HepG2 (cell line): ENCODE results near the gene SEPHS2. TPM values are rescaled to one million over a fixed set of nuclear protein-coding genes. Genes with fewer than 3 reads are reported as not detected.

Experiments
- ATF7 ChIP-seq, 2 experiments: fragments of 450-650 bp in 1 of 2; sonication (generic) in 1 of 2; formaldehyde crosslinking in 1 of 2; IDR thresholded peaks; 2 replicates each; pipeline versions ENCODE4 v1.4.0 to v1.6.1; 2016 to 2020; ENCODE audit warnings: antibody characterized with exemption in 1 of 2, mild to moderate bottlenecking in 1 of 2, missing genetic modification reagents in 1 of 2
- DMTF1 ChIP-seq: sonication (generic); formaldehyde crosslinking; IDR thresholded peaks from 2 replicates; pipeline ENCODE4 v1.4.0; 2020; ENCODE audit warnings: mild to moderate bottlenecking, missing genetic modification reagents
- DPF2 ChIP-seq: sonication (generic); formaldehyde crosslinking; IDR thresholded peaks from 2 replicates; pipeline ENCODE4 v1.4.0; 2020; ENCODE audit warnings: mild to moderate bottlenecking, low read depth, missing genetic modification reagents, borderline replicate concordance
- FOXO1 ChIP-seq: sonication (generic); formaldehyde crosslinking; IDR thresholded peaks from 2 replicates; pipeline ENCODE4 v1.4.0; 2020; ENCODE audit warnings: missing genetic modification reagents
- GFI1 ChIP-seq: sonication (generic); formaldehyde crosslinking; IDR thresholded peaks from 2 replicates; pipeline ENCODE4 v1.5.0; 2020; ENCODE audit warnings: missing genetic modification reagents, mild to moderate bottlenecking, borderline replicate concordance
- GMEB2 ChIP-seq: IDR thresholded peaks from 2 replicates; pipeline ENCODE4 v1.6.1; 2016; ENCODE audit warnings: missing biosample characterization, missing genetic modification reagents, low read depth
- HNF4A ChIP-seq: sonication (generic); formaldehyde crosslinking; IDR thresholded peaks from 2 replicates; pipeline ENCODE4 v1.4.0; 2020; ENCODE audit warnings: missing genetic modification reagents
- HNRNPLL ChIP-seq: fragments of 200-400 bp; formaldehyde crosslinking; IDR thresholded peaks from 2 replicates; pipeline ENCODE4 v1.6.1; 2017; ENCODE audit warnings: mild to moderate bottlenecking, low read depth, low read length; ENCODE audit not compliant: poor library complexity, severe bottlenecking
- KAT7 ChIP-seq: IDR thresholded peaks from 2 replicates; pipeline ENCODE4 v1.6.1; 2018; ENCODE audit warnings: borderline replicate concordance, missing compliant biosample characterization
- MAFG ChIP-seq: sonication (generic); formaldehyde crosslinking; IDR thresholded peaks from 2 replicates; pipeline ENCODE4 v1.5.1; 2020; ENCODE audit warnings: mild to moderate bottlenecking, missing genetic modification reagents
- MED13 ChIP-seq: sonication (generic); formaldehyde crosslinking; IDR thresholded peaks from 2 replicates; pipeline ENCODE4 v1.5.0; 2020; ENCODE audit warnings: missing genetic modification reagents
- MLX ChIP-seq: IDR thresholded peaks from 2 replicates; pipeline ENCODE4 v1.6.1; 2016
- NFATC3 ChIP-seq: sonication (generic); formaldehyde crosslinking; IDR thresholded peaks from 2 replicates; pipeline ENCODE4 v1.5.1; 2020; ENCODE audit warnings: mild to moderate bottlenecking, missing genetic modification reagents
- NONO ChIP-seq, 2 experiments: fragments of 450-650 bp in 1 of 2; sonication (generic) in 1 of 2; formaldehyde crosslinking in 1 of 2; IDR thresholded peaks in 1 of 2; conservative IDR thresholded peaks in 1 of 2; 2 replicates each; pipeline versions ENCODE4 v1.6.1 to v1.8.0; 2017 to 2022; ENCODE audit warnings: mild to moderate bottlenecking in 1 of 2, missing genetic modification reagents in 1 of 2, moderate library complexity in 1 of 2
- NR2F1 ChIP-seq, 2 experiments: fragments of 450-650 bp in 1 of 2; formaldehyde crosslinking in 1 of 2; IDR thresholded peaks; 2 replicates each; pipeline versions ENCODE4 v1.5.0 to v1.6.1; 2016 to 2020; ENCODE audit warnings: mild to moderate bottlenecking in 1 of 2, missing compliant biosample characterization in 1 of 2, missing genetic modification reagents in 1 of 2, moderate library complexity in 1 of 2
- PAX8 ChIP-seq: sonication (generic); formaldehyde crosslinking; IDR thresholded peaks from 2 replicates; pipeline ENCODE4 v1.8.0; 2022; ENCODE audit warnings: mild to moderate bottlenecking, missing genetic modification reagents, borderline replicate concordance
- SOX13 ChIP-seq, 3 experiments: fragments of 450-650 bp in 1 of 3; sonication (generic) in 1 of 3; formaldehyde crosslinking in 1 of 3; IDR thresholded peaks in 2 of 3; conservative IDR thresholded peaks in 1 of 3; 2 replicates each; pipeline versions ENCODE4 v1.5.0 to v1.6.1; 2016 to 2020; ENCODE audit warnings: antibody characterized with exemption in 1 of 3, mild to moderate bottlenecking in 1 of 3, missing compliant biosample characterization in 1 of 3, missing genetic modification reagents in 1 of 3, moderate library complexity in 1 of 3
- SRF ChIP-seq: IDR thresholded peaks from 2 replicates; pipeline ENCODE4 v1.6.1; 2011; ENCODE audit warnings: mild to moderate bottlenecking, low read depth, low read length, moderate library complexity
- TBX2 ChIP-seq: sonication (generic); formaldehyde crosslinking; IDR thresholded peaks from 2 replicates; pipeline ENCODE4 v1.5.0; 2020; ENCODE audit warnings: missing genetic modification reagents, mild to moderate bottlenecking, borderline replicate concordance
- TMF1 ChIP-seq: sonication (generic); formaldehyde crosslinking; IDR thresholded peaks from 2 replicates; pipeline ENCODE4 v1.8.1; 2022; ENCODE audit warnings: low read depth, missing genetic modification reagents
- ZBTB7B ChIP-seq: sonication (generic); formaldehyde crosslinking; IDR thresholded peaks from 2 replicates; pipeline ENCODE4 v1.4.0; 2020; ENCODE audit warnings: missing genetic modification reagents
- ZNF343 ChIP-seq: sonication (generic); formaldehyde crosslinking; IDR thresholded peaks from 2 replicates; pipeline ENCODE4 v1.4.0; 2020; ENCODE audit warnings: mild to moderate bottlenecking, missing genetic modification reagents
- ZNF496 ChIP-seq: sonication (generic); formaldehyde crosslinking; IDR thresholded peaks from 2 replicates; pipeline ENCODE4 v1.8.1; 2023; ENCODE audit warnings: mild to moderate bottlenecking, moderate library complexity, missing genetic modification reagents; ENCODE audit not compliant: insufficient replicate concordance
- ZNF564 ChIP-seq: sonication (generic); formaldehyde crosslinking; IDR thresholded peaks from 2 replicates; pipeline ENCODE4 v1.8.1; 2023; ENCODE audit warnings: mild to moderate bottlenecking, missing genetic modification reagents
- ZNF652 ChIP-seq: IDR thresholded peaks from 2 replicates; pipeline ENCODE4 v1.6.1; 2016; ENCODE audit warnings: low read depth, borderline replicate concordance
- ZSCAN31 ChIP-seq: sonication (generic); formaldehyde crosslinking; IDR thresholded peaks from 2 replicates; pipeline ENCODE4 v1.5.0; 2020; ENCODE audit warnings: low read depth, mild to moderate bottlenecking, missing genetic modification reagents
- polyA plus RNA-seq, 8 experiments: library from polyadenylated mRNA; depleted of rRNA in 3 of 8; stranded (reverse) in 7 of 8; unstranded in 1 of 8; fragments of >200 nt; fragmentation: Illumina TruSeq in 4 of 8; extraction: Trizol in 4 of 8; gene quantifications; 2 replicates each; pipeline versions ENCODE4 v1.2.1 to v1.2.3, GENCODE V29; 2011 to 2016; ENCODE audit warnings: low read depth in 4 of 8, missing spikeins in 1 of 8, mixed read lengths in 1 of 8; ENCODE audit not compliant: insufficient read depth in 1 of 8
- total RNA-seq, 5 experiments: library from RNA; depleted of rRNA; stranded (reverse); fragments of >200 nt; fragmentation: Illumina TruSeq; extraction: Trizol; gene quantifications; 2 replicates each; pipeline ENCODE4 v1.2.3, GENCODE V29; 2016; ENCODE audit warnings: low read depth in 1 of 5

SEPHS2 gene
- total and polyA plus RNA-seq, 2 of the 13 experiments (the other 11 are each of a cell fraction or from before 2014, with no cell fraction given), result 20.7 to 127 TPM

- peak; percentile 11; the same call in 1 of the 2 replicates for TF ChIP-seq ZNF652 (CRISPR knock-in tag)
- TF ChIP-seq NFATC3 (CRISPR knock-in tag), result peak; percentile 76; the same call in 1 of the 2 replicates
- no peak for TF ChIP-seq MLX (CRISPR knock-in tag)
- TF ChIP-seq HNRNPLL, result no peak
- no peak for TF ChIP-seq NONO (IDR thresholded peaks at IDR 0.05)
- TF ChIP-seq NONO (CRISPR knock-in tag; conservative IDR thresholded peaks at IDR 0.05), result 0 out of 2 replicates have a peak, but pooled peaks have one; percentile 1
- no peak for TF ChIP-seq ZBTB7B (CRISPR knock-in tag)
- no peak for TF ChIP-seq ZNF496 (CRISPR knock-in tag)
- no peak for TF ChIP-seq GFI1 (CRISPR knock-in tag)
- TF ChIP-seq GMEB2 (CRISPR knock-in tag), result no peak
- no peak for TF ChIP-seq FOXO1 (CRISPR knock-in tag)
- 0 out of 2 replicates have a peak, but pooled peaks have one; percentile 15 for TF ChIP-seq KAT7
- TF ChIP-seq DPF2 (CRISPR knock-in tag), result no peak
- no peak for TF ChIP-seq SRF
- TF ChIP-seq HNF4A (CRISPR knock-in tag), result no peak
- no peak for TF ChIP-seq PAX8
- TF ChIP-seq TBX2, result no peak
- no peak for TF ChIP-seq ZSCAN31
- TF ChIP-seq ATF7 (IDR thresholded peaks at IDR 0.05), result no peak
- no peak for TF ChIP-seq ATF7 (CRISPR knock-in tag; IDR thresholded peaks at IDR 0.05)
- TF ChIP-seq ZNF343 (CRISPR knock-in tag), result no peak
- no peak for TF ChIP-seq DMTF1
- TF ChIP-seq ZNF564 (CRISPR knock-in tag), result peak; percentile 12; the same call in 1 of the 2 replicates
- no peak for TF ChIP-seq NR2F1 (CRISPR knock-in tag; IDR thresholded peaks at IDR 0.05)
- no peak for TF ChIP-seq MAFG
- TF ChIP-seq TMF1, result no peak
- TF ChIP-seq SOX13 (IDR thresholded peaks at IDR 0.05), result no peak
- TF ChIP-seq SOX13 (CRISPR knock-in tag; conservative IDR thresholded peaks at IDR 0.05 in 1 of 2, IDR thresholded peaks at IDR 0.05 in 1 of 2), result no peak
- no peak for TF ChIP-seq MED13
These were observed 49.6 kb downstream of the SEPHS2 start (continued) for GRCh38 chr16:30395992-30396585.
